IPS-15b (cell line): Measurements from ENCODE around the gene MAGI2.

Experiments used
- H3K27me3 ChIP-seq: one replicate; pipeline ENCODE4 v1.6.1; 2013; ENCODE audit warnings: low read length; ENCODE audit not compliant: control insufficient read depth, insufficient read depth
- H3K36me3 ChIP-seq: one replicate; pipeline ENCODE4 v1.6.1; 2013; ENCODE audit warnings: low read length; ENCODE audit not compliant: control insufficient read depth, insufficient read depth
- H3K4me1 ChIP-seq: one replicate; pipeline ENCODE4 v1.6.1; 2013; ENCODE audit warnings: mild to moderate bottlenecking, low read length; ENCODE audit not compliant: control insufficient read depth, insufficient read depth
- H3K4me3 ChIP-seq: one replicate; pipeline ENCODE4 v1.5.1; 2013; ENCODE audit warnings: low read depth, low read length
- H3K9ac ChIP-seq: one replicate; pipeline ENCODE4 v1.6.1; 2013; ENCODE audit warnings: low read depth, mild to moderate bottlenecking, low read length
- H3K9me3 ChIP-seq: one replicate; pipeline ENCODE4 v1.6.1; 2013; ENCODE audit warnings: mild to moderate bottlenecking, low read length; ENCODE audit not compliant: control insufficient read depth, insufficient read depth

MAGI2 gene

DNA sequence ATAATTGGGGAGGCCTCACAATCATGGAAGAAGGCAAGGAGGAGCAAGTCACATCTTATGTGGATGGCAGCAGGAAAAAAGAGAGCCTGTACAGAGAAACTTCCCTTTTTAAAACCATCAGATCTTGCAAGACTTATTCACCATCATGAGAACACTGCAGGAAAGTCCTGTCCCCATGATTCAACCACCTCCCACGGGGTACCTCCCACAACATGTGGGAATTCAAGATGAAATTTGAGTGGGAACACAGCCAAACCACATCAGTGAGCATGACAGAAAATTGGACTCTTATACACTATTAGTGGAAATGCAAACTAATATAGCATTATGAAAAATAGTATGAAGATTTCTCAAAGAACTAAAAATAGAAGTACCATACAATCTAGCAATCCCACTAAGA lies 271.2 kb downstream of the MAGI2 start:
- Histone ChIP-seq H3K4me1 (no peaks in the 10 kb centered on the region), H3K4me3 (no peak overlapping the region), H3K9me3 (no peaks in the 10 kb centered on the region), H3K9ac (no peak overlapping the region), H3K36me3 (no peaks in the 10 kb centered on the region), H3K27me3 (no peaks in the 10 kb centered on the region)

DNA sequence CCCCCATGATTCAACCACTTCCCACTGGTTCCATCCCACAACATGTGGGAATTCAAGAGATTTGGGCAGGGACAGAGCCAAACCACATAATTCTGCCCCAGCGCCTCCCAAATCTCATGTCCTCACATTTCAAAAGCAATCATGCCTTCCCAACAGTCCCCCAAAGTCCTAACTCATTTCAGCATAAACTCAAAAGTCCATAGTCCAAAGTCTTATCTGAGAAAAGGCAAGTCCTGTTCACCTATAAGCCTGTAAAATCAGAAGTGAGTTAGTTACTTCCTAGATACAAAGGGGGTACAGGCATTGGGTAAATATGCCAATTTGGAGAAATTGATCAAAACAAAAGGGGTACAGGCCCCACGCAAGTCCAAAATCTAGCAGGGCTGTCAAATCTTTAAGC lies 272.9 kb downstream of the MAGI2 start:
- H3K4me1 ChIP-seq: no peaks in the 10 kb centered on the region
- no peaks in the 10 kb centered on the region for H3K36me3 ChIP-seq
- no peaks in the 10 kb centered on the region for H3K27me3 ChIP-seq
- no peak overlapping the region for H3K4me3 ChIP-seq
- H3K9ac ChIP-seq: no peak overlapping the region
- H3K9me3 ChIP-seq: no peaks in the 10 kb centered on the region

DNA sequence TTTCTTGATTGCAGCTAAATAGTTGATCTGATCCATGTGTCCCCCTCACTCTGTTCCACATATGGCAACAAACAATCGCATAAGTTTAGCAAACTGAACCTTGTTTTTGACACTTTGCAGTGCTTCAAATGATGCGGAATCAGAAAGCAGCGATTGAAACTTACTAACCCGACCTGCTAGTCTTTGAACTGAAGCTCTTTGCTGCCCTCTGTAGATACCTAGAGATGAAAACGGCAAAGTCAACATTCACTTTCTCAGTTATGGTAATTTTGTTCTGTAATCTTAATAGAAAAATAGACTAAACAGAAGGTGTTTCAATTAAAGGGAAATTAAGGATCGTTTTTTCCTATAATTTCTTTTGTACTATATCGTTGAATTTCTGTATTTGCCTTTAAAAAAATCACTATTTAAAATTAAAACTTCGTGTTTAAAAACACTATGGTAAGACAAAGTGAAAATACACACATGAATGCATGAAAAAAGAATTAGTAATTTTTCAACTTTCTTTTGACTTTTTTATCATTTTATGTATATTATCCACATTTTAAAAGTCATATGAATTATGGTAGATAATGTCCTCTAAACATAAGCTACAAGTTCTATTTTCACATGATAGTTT lies 276.5 kb downstream of the MAGI2 start:
- H3K36me3 ChIP-seq: no peaks in the 10 kb centered on the region
- H3K4me3 ChIP-seq: no peak overlapping the region
- H3K4me1 ChIP-seq: no peaks in the 10 kb centered on the region
- H3K9ac ChIP-seq: no peak overlapping the region
- no peaks in the 10 kb centered on the region for H3K9me3 ChIP-seq
- H3K27me3 ChIP-seq: no peaks in the 10 kb centered on the region

DNA sequence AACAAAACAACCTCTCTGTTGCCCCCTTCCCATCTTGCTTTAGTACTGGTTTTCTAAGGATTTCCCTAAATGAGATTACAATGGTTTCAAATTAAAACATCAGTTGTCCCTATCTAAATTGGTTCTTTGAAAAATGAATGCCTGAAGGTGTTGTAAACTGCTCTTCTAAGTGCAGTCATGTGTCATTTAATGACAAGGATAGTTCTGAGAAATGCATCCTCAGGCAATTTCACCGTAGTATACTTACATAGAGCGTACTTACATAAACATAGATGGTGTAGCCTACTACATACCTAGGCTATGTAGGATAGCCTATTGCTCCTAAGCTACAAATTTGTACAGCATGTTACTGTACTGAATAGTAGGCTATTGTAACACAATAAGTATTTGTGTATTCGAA lies 278.1 kb downstream of the MAGI2 start:
- Histone ChIP-seq H3K36me3 (no peaks in the 10 kb centered on the region), H3K27me3 (no peaks in the 10 kb centered on the region), H3K4me3 (no peak overlapping the region), H3K9me3 (no peaks in the 10 kb centered on the region), H3K4me1 (no peaks in the 10 kb centered on the region), H3K9ac (no peak overlapping the region)

DNA sequence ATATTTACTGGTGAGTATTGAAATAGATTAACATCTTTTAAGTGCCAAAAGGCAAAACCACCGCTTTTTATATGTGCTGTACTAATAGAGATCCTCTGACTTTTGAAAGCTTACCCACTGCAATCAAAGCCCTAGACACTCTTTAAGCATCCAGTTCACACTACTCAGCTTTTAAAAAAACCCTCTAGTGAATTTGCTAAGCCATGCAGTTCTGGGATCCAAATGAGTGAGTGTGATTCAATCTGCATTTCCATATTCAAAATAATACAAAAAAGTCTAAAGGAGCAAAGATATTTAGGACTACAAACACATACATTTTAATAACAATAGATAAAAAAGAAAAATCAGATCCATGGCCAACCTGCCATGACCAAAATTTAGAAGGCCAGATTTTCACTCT lies 288.2 kb downstream of the MAGI2 start:
- no peaks in the 10 kb centered on the region for H3K9me3 ChIP-seq
- no peak overlapping the region for H3K9ac ChIP-seq
- H3K36me3 ChIP-seq: no peaks in the 10 kb centered on the region
- no peaks in the 10 kb centered on the region for H3K4me1 ChIP-seq
- H3K27me3 ChIP-seq: no peaks in the 10 kb centered on the region
- no peak overlapping the region for H3K4me3 ChIP-seq

DNA sequence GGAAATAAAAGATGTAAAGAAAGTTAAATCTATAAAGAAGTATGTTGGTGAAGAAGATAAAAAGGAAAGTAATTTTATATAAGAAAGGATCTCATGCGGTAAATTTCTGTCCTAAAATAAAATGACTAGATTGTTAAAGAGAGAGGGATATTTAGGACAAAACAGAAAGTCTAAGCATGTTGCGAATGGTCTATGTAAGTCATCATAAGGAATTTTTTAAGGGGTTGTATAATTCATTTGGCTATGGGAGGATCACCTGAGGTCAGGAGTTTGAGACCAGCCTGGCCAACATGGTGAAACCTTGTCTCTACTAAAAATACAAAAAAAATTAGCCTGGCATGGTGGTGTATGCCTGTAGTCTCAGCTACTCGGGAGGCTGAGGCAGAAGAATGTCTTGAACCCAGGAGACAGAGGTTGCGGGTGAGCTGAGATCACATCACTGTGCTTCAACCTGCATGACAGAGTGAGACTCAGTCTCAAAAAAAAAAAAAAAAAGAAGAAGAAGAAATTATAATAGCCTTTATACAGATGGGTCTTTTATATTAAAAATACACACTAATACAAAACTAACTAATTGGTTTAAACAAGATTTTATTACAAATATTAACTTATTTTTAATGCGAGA lies 294.3 kb downstream of the MAGI2 start:
- Histone ChIP-seq H3K9me3 (no peaks in the 10 kb centered on the region), H3K36me3 (no peaks in the 10 kb centered on the region), H3K4me1 (no peaks in the 10 kb centered on the region), H3K27me3 (no peaks in the 10 kb centered on the region), H3K4me3 (no peak overlapping the region), H3K9ac (no peak overlapping the region)

DNA sequence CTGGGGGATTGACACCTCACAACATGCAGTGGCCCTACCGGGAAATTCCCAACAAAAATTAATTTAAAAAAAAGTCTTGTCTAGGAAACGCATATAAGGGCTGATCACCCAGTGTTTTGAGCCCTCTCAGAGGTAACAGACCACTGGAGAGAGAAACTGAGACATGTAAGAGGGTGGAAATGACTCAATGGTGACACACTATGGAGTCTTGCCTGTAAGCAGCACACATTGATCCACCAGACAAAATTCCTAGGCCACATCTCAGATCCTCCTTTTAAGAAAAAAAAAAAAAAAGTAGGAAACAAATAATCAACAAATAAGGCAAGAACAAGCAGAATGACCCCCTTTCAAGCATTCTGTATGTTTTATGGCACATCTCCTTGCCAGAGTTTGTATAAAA lies 296.2 kb downstream of the MAGI2 start:
- Histone ChIP-seq H3K27me3 (no peaks in the 10 kb centered on the region), H3K4me1 (no peaks in the 10 kb centered on the region), H3K9ac (no peak overlapping the region), H3K4me3 (no peak overlapping the region), H3K9me3 (no peaks in the 10 kb centered on the region), H3K36me3 (no peaks in the 10 kb centered on the region)

DNA sequence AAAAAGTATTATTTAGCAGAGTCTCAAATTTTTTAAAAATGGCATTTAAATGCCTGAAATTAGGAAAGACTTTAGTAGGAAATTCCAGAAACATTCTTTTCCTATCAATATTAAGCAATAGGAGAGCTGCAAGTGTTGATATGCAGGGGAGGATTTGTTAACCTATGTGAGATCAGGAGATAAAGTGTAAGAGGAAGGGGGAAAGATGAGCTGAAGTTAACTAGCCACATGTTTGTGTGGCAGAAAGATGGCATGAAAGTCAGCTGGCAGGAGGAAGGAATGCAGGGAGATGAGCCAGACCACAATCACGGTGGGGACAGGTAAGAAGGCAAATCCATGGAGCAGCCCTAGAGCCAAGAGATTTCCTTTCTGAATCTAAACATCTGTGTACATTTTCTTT lies 303.6 kb downstream of the MAGI2 start:
- no peaks in the 10 kb centered on the region for H3K9me3 ChIP-seq
- no peaks in the 10 kb centered on the region for H3K27me3 ChIP-seq
- no peaks in the 10 kb centered on the region for H3K36me3 ChIP-seq
- no peak overlapping the region for H3K9ac ChIP-seq
- no peak overlapping the region for H3K4me3 ChIP-seq
- H3K4me1 ChIP-seq: no peaks in the 10 kb centered on the region

DNA sequence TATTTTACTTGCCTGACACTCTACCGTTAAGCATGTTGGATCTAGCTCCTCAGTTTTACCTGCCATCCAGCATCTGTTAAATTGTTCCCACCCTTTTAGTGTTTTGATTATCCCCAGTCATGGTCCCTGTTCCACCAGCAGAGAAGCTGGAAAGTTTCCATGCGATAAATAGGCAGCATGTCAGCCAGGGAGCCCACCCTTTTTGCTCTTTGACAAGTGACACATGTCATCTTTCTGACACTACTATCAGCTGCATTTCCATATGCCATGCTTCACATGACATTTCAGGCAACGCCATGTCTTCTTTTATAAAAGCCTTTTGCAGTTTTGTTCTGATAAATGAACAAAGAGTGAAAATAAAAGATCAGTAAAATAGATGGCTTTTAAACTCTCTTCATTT lies 310.8 kb downstream of the MAGI2 start:
- Histone ChIP-seq H3K27me3 (no peaks in the 10 kb centered on the region), H3K9me3 (no peaks in the 10 kb centered on the region), H3K4me1 (no peaks in the 10 kb centered on the region), H3K9ac (no peak overlapping the region), H3K36me3 (no peaks in the 10 kb centered on the region), H3K4me3 (no peak overlapping the region)

DNA sequence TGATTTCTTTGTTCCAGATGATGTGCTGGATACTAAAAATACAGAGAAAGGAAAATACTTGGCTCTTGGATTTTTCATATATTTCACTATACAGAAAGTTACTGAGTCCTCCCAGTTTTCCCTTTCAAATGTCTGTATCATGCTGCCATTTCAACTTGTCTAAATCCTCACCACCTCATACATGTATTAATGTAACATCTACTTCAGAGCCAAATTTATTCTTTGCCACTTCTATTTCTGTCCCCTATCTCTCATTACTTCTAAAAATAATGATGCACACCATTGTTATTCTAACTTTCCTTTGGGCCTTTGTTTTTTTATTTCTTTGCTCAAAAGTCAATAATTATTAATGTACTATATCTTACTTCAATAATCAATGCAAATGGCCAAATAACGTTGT lies 312.2 kb downstream of the MAGI2 start:
- Histone ChIP-seq H3K4me1 (no peaks in the 10 kb centered on the region), H3K9me3 (no peaks in the 10 kb centered on the region), H3K27me3 (no peaks in the 10 kb centered on the region), H3K36me3 (no peaks in the 10 kb centered on the region), H3K9ac (no peak overlapping the region), H3K4me3 (no peak overlapping the region)

DNA sequence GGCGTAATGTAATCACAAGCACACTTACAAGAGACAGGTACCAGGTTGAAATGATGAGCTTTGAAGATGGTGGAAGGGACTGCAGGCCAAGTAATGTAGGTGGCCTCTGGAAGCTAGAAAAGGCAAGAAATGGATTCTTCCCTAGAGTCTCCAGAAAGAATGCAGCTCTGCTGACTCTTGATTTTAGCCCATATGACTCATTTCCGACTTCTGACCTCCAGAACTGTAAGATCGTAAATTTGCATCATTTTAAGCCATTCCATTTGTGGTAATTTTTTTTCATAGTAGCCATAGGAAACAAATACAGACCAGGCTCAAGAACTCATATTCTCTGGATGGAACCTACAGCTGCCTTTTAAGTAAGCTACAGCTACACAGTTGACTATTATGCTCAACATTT lies 315.5 kb downstream of the MAGI2 start:
- H3K27me3 ChIP-seq: no peaks in the 10 kb centered on the region
- H3K4me1 ChIP-seq: no peaks in the 10 kb centered on the region
- H3K36me3 ChIP-seq: no peaks in the 10 kb centered on the region
- no peak overlapping the region for H3K9ac ChIP-seq
- H3K4me3 ChIP-seq: no peak overlapping the region
- H3K9me3 ChIP-seq: no peaks in the 10 kb centered on the region

DNA sequence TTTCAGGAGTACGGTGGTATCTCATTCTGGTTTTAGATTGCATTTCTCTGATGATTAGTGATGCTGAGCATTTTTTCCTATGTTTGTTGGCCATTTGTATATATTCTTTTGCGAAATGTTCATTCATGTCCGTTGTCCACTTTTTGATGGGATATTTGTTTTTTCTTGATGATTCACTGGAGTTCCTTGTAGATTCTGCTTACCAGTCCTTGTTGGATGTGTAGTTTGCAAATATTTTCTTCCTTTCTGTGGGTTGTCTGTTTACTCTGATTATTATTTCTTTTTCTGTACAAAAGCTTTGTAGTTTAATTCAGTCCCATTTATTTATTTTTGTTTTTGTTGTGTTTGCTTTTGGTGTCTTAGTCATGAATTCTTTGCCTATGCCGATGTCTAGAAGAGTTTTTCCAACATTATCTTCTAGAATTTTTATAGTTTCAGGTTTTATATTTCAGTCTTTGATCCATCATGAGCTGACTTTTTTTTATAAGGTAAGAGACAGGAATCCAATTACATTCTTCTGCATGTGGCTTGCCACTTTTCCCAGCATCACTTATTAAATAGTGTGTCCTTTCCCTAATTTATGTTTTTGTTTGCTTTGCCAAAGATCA lies 320.5 kb downstream of the MAGI2 start:
- no peaks in the 10 kb centered on the region for H3K9me3 ChIP-seq
- no peaks in the 10 kb centered on the region for H3K4me1 ChIP-seq
- H3K36me3 ChIP-seq: no peaks in the 10 kb centered on the region
- H3K27me3 ChIP-seq: no peaks in the 10 kb centered on the region
- H3K4me3 ChIP-seq: no peak overlapping the region
- no peak overlapping the region for H3K9ac ChIP-seq
